IMR-90 (cell line): Measurements from ENCODE around the gene KCNQ1. TPM values are rescaled to one million over a fixed set of nuclear protein-coding genes. Genes with fewer than 3 reads are reported as not detected.

ENCODE experiments used
- ATAC-seq: fragments of 200-7000 bp; cut with Tn5 transposase; 2 replicates; pipeline ENCODE4 v1.9.1; 2020; ENCODE audit warnings: low read depth, mild to moderate bottlenecking, moderate library complexity
- BruUV-seq: library from RNA; stranded (reverse); fragments of 400-500 nt; replicated peaks from 2 replicates; lab custom pipeline; 2021; lab: Mats Ljungman, UMichigan
- CTCF ChIA-PET: fragments of 300-600 bp; formaldehyde crosslinking; extraction: SDS; loops from one replicate; lab custom pipeline; 2021; ENCODE audit warnings: antibody characterized with exemption; lab: Yijun Ruan, JAX
- POLR2A ChIA-PET: fragments of 300-600 bp; sonication (Branson Sonifier 250); formaldehyde crosslinking; loops from one replicate; lab custom pipeline; 2022; ENCODE audit warnings: antibody characterized with exemption; ENCODE audit not compliant: unreplicated experiment; lab: Charles Lee
- DNase-seq: peaks from one replicate; pipeline ENCODE4 v3.0.0; 2013
- H2AFZ ChIP-seq: replicated peaks from 2 replicates; pipeline ENCODE3; 2013; ENCODE audit warnings: low read length, mild to moderate bottlenecking; ENCODE audit not compliant: poor library complexity
- H2AK5ac ChIP-seq: 2 replicates; pipeline ENCODE4 v1.6.1; 2013; ENCODE audit warnings: low read depth, low read length, inconsistent platforms
- H2AK9ac ChIP-seq: replicated peaks from 2 replicates; pipeline ENCODE3; 2013; ENCODE audit warnings: mild to moderate bottlenecking, low read depth, low read length, moderate library complexity; ENCODE audit not compliant: poor library complexity
- H2BK120ac ChIP-seq: 2 replicates; pipeline ENCODE4 v1.6.1; 2013; ENCODE audit warnings: low read depth, low read length, inconsistent platforms
- H2BK15ac ChIP-seq: 3 replicates; pipeline ENCODE4 v1.6.1; 2013; ENCODE audit warnings: low read depth, low read length, inconsistent platforms
- H2BK20ac ChIP-seq: 2 replicates; pipeline ENCODE4 v1.6.1; 2013; ENCODE audit warnings: low read depth, mild to moderate bottlenecking, inconsistent platforms, low read length, moderate library complexity
- H2BK5ac ChIP-seq: 2 replicates; pipeline ENCODE4 v1.6.1; 2013; ENCODE audit warnings: mild to moderate bottlenecking, low read depth, low read length, inconsistent platforms; ENCODE audit not compliant: poor library complexity, severe bottlenecking
- H3K14ac ChIP-seq: replicated peaks from 2 replicates; pipeline ENCODE4 v1.6.1; 2013; ENCODE audit warnings: low read depth, low read length, inconsistent platforms
- H3K18ac ChIP-seq: 2 replicates; pipeline ENCODE4 v1.6.1; 2013; ENCODE audit warnings: low read depth, low read length, control low read depth
- H3K23ac ChIP-seq: 2 replicates; pipeline ENCODE4 v1.6.1; 2013; ENCODE audit warnings: low read depth, low read length, inconsistent platforms
- H3K27ac ChIP-seq: 2 replicates; pipeline ENCODE4 v1.5.1; 2013; ENCODE audit warnings: mild to moderate bottlenecking, control low read depth, low read length; ENCODE audit not compliant: insufficient read depth
- H3K27me3 ChIP-seq: 2 replicates; pipeline ENCODE4 v1.6.1; 2013; ENCODE audit warnings: low read length; ENCODE audit not compliant: control insufficient read depth, insufficient read depth
- H3K36me3 ChIP-seq: 2 replicates; pipeline ENCODE4 v1.6.1; 2013; ENCODE audit warnings: low read length, mixed read lengths; ENCODE audit not compliant: control insufficient read depth, insufficient read depth
- H3K4ac ChIP-seq: 2 replicates; pipeline ENCODE4 v1.6.1; 2013; ENCODE audit warnings: low read depth, low read length, inconsistent platforms
- H3K4me1 ChIP-seq: 2 replicates; pipeline ENCODE4 v1.6.1; 2013; ENCODE audit warnings: low read length, mixed read lengths; ENCODE audit not compliant: control insufficient read depth, insufficient read depth
- H3K4me2 ChIP-seq: 2 replicates; pipeline ENCODE4 v1.6.1; 2013; ENCODE audit warnings: low read depth, mild to moderate bottlenecking, control low read depth, low read length, moderate library complexity
- H3K4me3 ChIP-seq: 2 replicates; pipeline ENCODE4 v1.5.1; 2013; ENCODE audit warnings: low read depth, mild to moderate bottlenecking, control low read depth, low read length, moderate library complexity; ENCODE audit not compliant: insufficient read depth
- H3K56ac ChIP-seq: 2 replicates; pipeline ENCODE4 v1.6.1; 2013; ENCODE audit warnings: low read length, inconsistent platforms; ENCODE audit not compliant: insufficient read depth; ENCODE audit errors: extremely low read depth
- H3K79me1 ChIP-seq, 2 experiments: 2 replicates each; pipeline ENCODE4 v1.6.1; 2013; ENCODE audit warnings: low read length in 2 of 2, inconsistent platforms in 1 of 2, low read depth in 1 of 2
- H3K9ac ChIP-seq: 2 replicates; pipeline ENCODE4 v1.6.1; 2013; ENCODE audit warnings: low read depth, low read length, control low read depth
- H3K9me1 ChIP-seq: 2 replicates; pipeline ENCODE4 v1.6.1; 2013; ENCODE audit warnings: low read length, inconsistent platforms; ENCODE audit not compliant: insufficient read depth
- H3K9me3 ChIP-seq: 2 replicates; pipeline ENCODE4 v1.6.1; 2013; ENCODE audit warnings: low read length; ENCODE audit not compliant: control insufficient read depth, insufficient read depth
- H4K20me1 ChIP-seq: 2 replicates; pipeline ENCODE4 v1.6.1; 2013; ENCODE audit warnings: low read length, inconsistent platforms; ENCODE audit not compliant: insufficient read depth
- H4K5ac ChIP-seq: 2 replicates; pipeline ENCODE4 v1.6.1; 2013; ENCODE audit warnings: mild to moderate bottlenecking, low read depth, low read length, control low read depth
- H4K8ac ChIP-seq, 2 experiments: 2 replicates each; pipeline ENCODE4 v1.6.1; 2013; ENCODE audit warnings: low read depth in 2 of 2, low read length in 2 of 2, control low read depth in 1 of 2, inconsistent platforms in 1 of 2
- H4K91ac ChIP-seq: 2 replicates; pipeline ENCODE4 v1.6.1; 2013; ENCODE audit warnings: low read depth, low read length, inconsistent platforms; ENCODE audit not compliant: insufficient read depth
- BHLHE40 ChIP-seq: fragments of 150-350 bp; IDR thresholded peaks from 2 replicates; pipeline ENCODE4 v1.6.1; 2016; ENCODE audit warnings: mild to moderate bottlenecking, low read depth, low read length
- ELK1 ChIP-seq: fragments of 150-350 bp; IDR thresholded peaks from 2 replicates; pipeline ENCODE4 v1.6.1; 2016; ENCODE audit warnings: low read depth, mild to moderate bottlenecking, low read length, moderate library complexity, borderline replicate concordance
- MAFK ChIP-seq: IDR thresholded peaks from 2 replicates; pipeline ENCODE4 v1.6.1; 2012; ENCODE audit warnings: low read depth, low read length, improper control_type of control experiment
- MAZ ChIP-seq: IDR thresholded peaks from 2 replicates; pipeline ENCODE4 v1.6.1; 2012; ENCODE audit warnings: low read depth, mild to moderate bottlenecking, low read length, improper control_type of control experiment, moderate library complexity, borderline replicate concordance
- MXI1 ChIP-seq: IDR thresholded peaks from 2 replicates; pipeline ENCODE4 v1.6.1; 2012; ENCODE audit warnings: low read depth, mild to moderate bottlenecking, low read length, moderate library complexity, borderline replicate concordance
- NFE2L2 ChIP-seq: fragments of 150-350 bp; IDR thresholded peaks from 2 replicates; pipeline ENCODE4 v1.6.1; 2016; ENCODE audit warnings: low read depth, mild to moderate bottlenecking, low read length
- RAD21 ChIP-seq: IDR thresholded peaks from 2 replicates; pipeline ENCODE4 v1.6.1; 2012; ENCODE audit warnings: low read length, improper control_type of control experiment
- RCOR1 ChIP-seq: IDR thresholded peaks from 2 replicates; pipeline ENCODE4 v1.6.1; 2012; ENCODE audit warnings: mild to moderate bottlenecking, low read length, improper control_type of control experiment; ENCODE audit not compliant: insufficient replicate concordance
- SMC3 ChIP-seq: fragments of 150-350 bp; IDR thresholded peaks from 2 replicates; pipeline ENCODE4 v1.6.1; 2016; ENCODE audit warnings: low read depth, mild to moderate bottlenecking, antibody characterized with exemption, low read length, moderate library complexity
- WGBS, 2 experiments: methylation state at CpG; one replicate each; pipeline versions ENCODE4 v1.1.5 to v1.1.7; 2013; ENCODE audit warnings: missing lambda C conversion rate in 2 of 2; ENCODE audit not compliant: insufficient read length in 1 of 2; ENCODE audit errors: extremely low coverage in 2 of 2; 5-methylcytosine and 5-hydroxymethylcytosine counted together
- dilution Hi-C: fragments of 300-500 bp; cut with HindIII; formaldehyde crosslinking; loops from one replicate; pipeline ENCODE4 v1.14.3; 2018; ENCODE audit warnings: low sequenced_read_pairs; ENCODE audit not compliant: unreplicated experiment
- in situ Hi-C: fragments of 300-500 bp; cut with MboI; formaldehyde crosslinking; loops from 3 replicates; pipeline ENCODE4 v1.14.3; 2019; ENCODE audit warnings: low sequenced_read_pairs, inconsistent platforms, mixed read lengths
- intact Hi-C: fragments of 100-400 bp; cut with micrococcal nuclease; formaldehyde crosslinking; loops from 2 replicates; pipeline ENCODE4 v1.10.0; 2022
- polyA plus RNA-seq, 3 experiments: library from polyadenylated mRNA; depleted of rRNA; stranded (reverse); fragments of >200 nt; gene quantifications; 2 replicates each; pipeline ENCODE4 v1.2.3, GENCODE V29; 2012; ENCODE audit warnings: low replicate concordance in 1 of 3
- total RNA-seq: library from RNA; depleted of rRNA; stranded (reverse); fragments of >200 nt; gene quantifications from 2 replicates; pipeline ENCODE4 v1.2.3, GENCODE V29; 2012
- TF ChIP-seq, protein P1 (sequence below): fragments of 150-350 bp; IDR thresholded peaks from 2 replicates; pipeline ENCODE4 v1.6.1; 2017; ENCODE audit warnings: mild to moderate bottlenecking, antibody characterized with exemption, low read length, low read depth
- TF ChIP-seq, protein P2 (sequence below): conservative IDR thresholded peaks from 2 replicates; pipeline ENCODE4 v1.5.1; 2012; ENCODE audit warnings: mild to moderate bottlenecking, low read depth, low read length, improper control_type of control experiment

The KCNQ1 gene
- total and polyA plus RNA-seq, 2 of the 4 experiments (the other 2 are of a cell fraction), result 0.07 TPM; not detected in 1

GRCh38 chr11:2698386-2699184 is 253.8 kb downstream of the KCNQ1 start:
- Histone ChIP-seq H3K4me2 (peak overlapping the region; percentile 93), H3K4ac (peak overlapping the region; percentile 31), H3K27ac (peak overlapping the region; percentile 73; the same call in 1 of the 2 replicates), H2BK120ac (no peak overlapping the region), H3K4me3 (peak overlapping the region; percentile 71), H3K56ac (peak overlapping the region; percentile 67), H3K79me1 (peaks cover 0 to 28% of the 10 kb centered on the region in 2 experiments; a peak in 3 of 4 replicates), H3K9ac (peak overlapping the region; percentile 75), H2BK15ac (no peak overlapping the region), H2AFZ (peak overlapping the region; percentile 67), H4K91ac (no peak overlapping the region), H3K9me3 (no peaks in the 10 kb centered on the region; the same call in 1 of the 2 replicates), H2AK5ac (peak overlapping the region; percentile 50), H2BK20ac (no peak overlapping the region), H4K20me1 (peaks cover 54% of the 10 kb centered on the region), H3K4me1 (peaks cover 5% of the 10 kb centered on the region), H3K14ac (peak overlapping the region; percentile 80), H3K23ac (peak overlapping the region; percentile 80), H2AK9ac (peak overlapping the region; percentile 85), H4K8ac (no peak overlapping the region), H2BK5ac (no peak overlapping the region), H3K27me3 (peaks cover 1% of the 10 kb centered on the region; the same call in 1 of the 2 replicates), H3K9me1 (0 out of 2 replicates have a peak, but pooled peaks cover 6% of the 10 kb centered on the region), H3K36me3 (0 out of 2 replicates have a peak, but pooled peaks cover 1% of the 10 kb centered on the region), H4K5ac (no peak overlapping the region; the same call in 1 of the 2 replicates), H3K18ac (0 out of 2 replicates have a peak overlapping the region, but pooled peaks have one; percentile 27)
- DNase-seq (no peak), ATAC-seq (no peak)
- dilution Hi-C loops (no loop called here), in situ Hi-C loops (loop anchor here (5.0 kb wide), 1 partner anchor 179 kb away; no protein-coding TSS in a partner anchor), intact Hi-C loops (loop anchor here (2.0 kb wide), 1 partner anchor 166 kb away; no protein-coding TSS in a partner anchor)
- 27% methylated on average over 12 of the region's 20 CpGs; no CpG with 5 or more reads in 1 of the 2 experiments for WGBS, 2 experiments
- POLR2A ChIA-PET, result interaction anchor here (0.9 kb wide), 1 partner anchor 9 kb away, joined by 4 read pairs; no protein-coding TSS in a partner anchor
- CTCF ChIA-PET, result no interaction called here
- BruUV-seq, result no TSS peak
- TF ChIP-seq, protein P1, sequence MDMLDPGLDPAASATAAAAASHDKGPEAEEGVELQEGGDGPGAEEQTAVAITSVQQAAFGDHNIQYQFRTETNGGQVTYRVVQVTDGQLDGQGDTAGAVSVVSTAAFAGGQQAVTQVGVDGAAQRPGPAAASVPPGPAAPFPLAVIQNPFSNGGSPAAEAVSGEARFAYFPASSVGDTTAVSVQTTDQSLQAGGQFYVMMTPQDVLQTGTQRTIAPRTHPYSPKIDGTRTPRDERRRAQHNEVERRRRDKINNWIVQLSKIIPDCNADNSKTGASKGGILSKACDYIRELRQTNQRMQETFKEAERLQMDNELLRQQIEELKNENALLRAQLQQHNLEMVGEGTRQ, result no peak
- TF ChIP-seq MXI1 (no peak), BHLHE40 (no peak), SMC3 (no peak), MAFK (no peak), ELK1 (no peak), RCOR1 (no peak), RAD21 (no peak), NFE2L2 (no peak), MAZ (no peak)
- TF ChIP-seq, protein P2, sequence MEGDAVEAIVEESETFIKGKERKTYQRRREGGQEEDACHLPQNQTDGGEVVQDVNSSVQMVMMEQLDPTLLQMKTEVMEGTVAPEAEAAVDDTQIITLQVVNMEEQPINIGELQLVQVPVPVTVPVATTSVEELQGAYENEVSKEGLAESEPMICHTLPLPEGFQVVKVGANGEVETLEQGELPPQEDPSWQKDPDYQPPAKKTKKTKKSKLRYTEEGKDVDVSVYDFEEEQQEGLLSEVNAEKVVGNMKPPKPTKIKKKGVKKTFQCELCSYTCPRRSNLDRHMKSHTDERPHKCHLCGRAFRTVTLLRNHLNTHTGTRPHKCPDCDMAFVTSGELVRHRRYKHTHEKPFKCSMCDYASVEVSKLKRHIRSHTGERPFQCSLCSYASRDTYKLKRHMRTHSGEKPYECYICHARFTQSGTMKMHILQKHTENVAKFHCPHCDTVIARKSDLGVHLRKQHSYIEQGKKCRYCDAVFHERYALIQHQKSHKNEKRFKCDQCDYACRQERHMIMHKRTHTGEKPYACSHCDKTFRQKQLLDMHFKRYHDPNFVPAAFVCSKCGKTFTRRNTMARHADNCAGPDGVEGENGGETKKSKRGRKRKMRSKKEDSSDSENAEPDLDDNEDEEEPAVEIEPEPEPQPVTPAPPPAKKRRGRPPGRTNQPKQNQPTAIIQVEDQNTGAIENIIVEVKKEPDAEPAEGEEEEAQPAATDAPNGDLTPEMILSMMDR, result no peak
